Esophagus muscularis mucosa (tissue), 4 donors: ENCODE data around the gene PKD2L1. TPM values are rescaled to one million over a fixed set of nuclear protein-coding genes. Genes with fewer than 3 reads are reported as not detected.

Source experiments
- DNase-seq: peaks from one replicate; pipeline ENCODE4 v3.0.0-alpha.2; 2017; ENCODE audit errors: extremely low spot score
- H3K27ac ChIP-seq, 4 donors: fragments of 200-600 bp; sonication (generic); replicated peaks in 1 of 4; 1 replicate in 3 of 4; 2 replicates in 1 of 4; pipeline ENCODE4 v1.5.1; 2016 to 2019; ENCODE audit warnings: mild to moderate bottlenecking in 1 of 4
- H3K27me3 ChIP-seq, 4 donors: fragments of 200-600 bp; sonication (generic); one replicate each; pipeline versions ENCODE4 v1.5.1 to v1.6.0; 2016 to 2019
- H3K36me3 ChIP-seq, 4 donors: fragments of 200-600 bp; sonication (generic); one replicate each; pipeline ENCODE4 v1.5.1; 2016 to 2019
- H3K4me1 ChIP-seq, 4 donors: fragments of 200-600 bp; sonication (generic); one replicate each; pipeline ENCODE4 v1.5.1; 2016 to 2019
- H3K4me3 ChIP-seq, 4 donors: fragments of 200-600 bp; sonication (generic); 1 replicate in 2 of 4; 2 replicates in 2 of 4; pipeline ENCODE4 v1.5.1; 2016 to 2019; ENCODE audit warnings: mild to moderate bottlenecking in 4 of 4, moderate library complexity in 1 of 4
- H3K9me3 ChIP-seq, 4 donors: fragments of 200-600 bp; sonication (generic); 1 replicate in 3 of 4; 2 replicates in 1 of 4; pipeline ENCODE4 v1.5.1; 2016 to 2019
- EP300 ChIP-seq: sonication (generic); formaldehyde crosslinking; IDR thresholded peaks from one replicate; pipeline ENCODE4 v1.6.1; 2017; ENCODE audit warnings: antibody characterized with exemption
- POLR2A ChIP-seq: fragments of 450-650 bp; IDR thresholded peaks from one replicate; pipeline ENCODE4 v1.6.1; 2017; ENCODE audit warnings: antibody characterized with exemption, moderate library complexity, mild to moderate bottlenecking, low read depth
- POLR2AphosphoS5 ChIP-seq, 2 donors: sonication (generic); formaldehyde crosslinking; IDR thresholded peaks; one replicate each; pipeline ENCODE4 v1.6.1; 2017; ENCODE audit warnings: antibody characterized with exemption in 2 of 2
- WGBS: methylation state at CpG from one replicate; pipeline ENCODE4 v1.1.5; 2018; 5-methylcytosine and 5-hydroxymethylcytosine counted together
- intact Hi-C: fragments of 100-400 bp; cut with DNase I; formaldehyde crosslinking; loops from one replicate; pipeline ENCODE4 v1.15.1; 2023
- total RNA-seq, 4 donors: library from RNA; depleted of rRNA; stranded (reverse); fragments of >200 nt; gene quantifications; one replicate each; pipeline versions ENCODE4 v1.1.0 to v1.2.1, GENCODE V29; 2016
- TF ChIP-seq, protein P1 (sequence below), 3 experiments: fragments of 200-600 bp in 2 of 3; fragments of 450-650 bp in 1 of 3; sonication (generic) in 2 of 3; IDR thresholded peaks; one replicate each; pipeline ENCODE4 v1.5.1; 2017 to 2019; ENCODE audit warnings: antibody characterized with exemption in 3 of 3, mild to moderate bottlenecking in 2 of 3, moderate library complexity in 1 of 3

Gene PKD2L1
- total RNA-seq, 4 donors from 2014 or later: not detected

DNA sequence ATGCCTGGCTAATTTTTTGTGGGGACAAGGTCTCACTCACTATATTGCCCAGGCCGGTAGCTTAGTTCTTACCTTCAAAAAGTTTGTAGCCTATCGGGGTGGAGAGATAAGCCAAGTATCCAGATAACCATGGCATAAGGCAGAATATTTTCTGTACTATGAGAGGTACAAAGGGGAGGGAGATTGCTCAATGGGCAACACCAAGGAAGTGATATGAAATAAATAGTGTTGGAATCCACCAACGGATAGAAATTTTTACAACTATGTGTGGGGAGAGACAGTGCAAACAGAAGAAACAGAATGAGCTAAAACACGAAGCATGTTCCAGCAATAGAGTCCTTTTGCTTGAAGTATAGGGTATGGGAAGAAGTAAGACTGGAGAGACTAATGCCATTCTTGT, 25.1 kb upstream of the PKD2L1 start:
- no peak overlapping the region for H3K4me3 ChIP-seq

DNA sequence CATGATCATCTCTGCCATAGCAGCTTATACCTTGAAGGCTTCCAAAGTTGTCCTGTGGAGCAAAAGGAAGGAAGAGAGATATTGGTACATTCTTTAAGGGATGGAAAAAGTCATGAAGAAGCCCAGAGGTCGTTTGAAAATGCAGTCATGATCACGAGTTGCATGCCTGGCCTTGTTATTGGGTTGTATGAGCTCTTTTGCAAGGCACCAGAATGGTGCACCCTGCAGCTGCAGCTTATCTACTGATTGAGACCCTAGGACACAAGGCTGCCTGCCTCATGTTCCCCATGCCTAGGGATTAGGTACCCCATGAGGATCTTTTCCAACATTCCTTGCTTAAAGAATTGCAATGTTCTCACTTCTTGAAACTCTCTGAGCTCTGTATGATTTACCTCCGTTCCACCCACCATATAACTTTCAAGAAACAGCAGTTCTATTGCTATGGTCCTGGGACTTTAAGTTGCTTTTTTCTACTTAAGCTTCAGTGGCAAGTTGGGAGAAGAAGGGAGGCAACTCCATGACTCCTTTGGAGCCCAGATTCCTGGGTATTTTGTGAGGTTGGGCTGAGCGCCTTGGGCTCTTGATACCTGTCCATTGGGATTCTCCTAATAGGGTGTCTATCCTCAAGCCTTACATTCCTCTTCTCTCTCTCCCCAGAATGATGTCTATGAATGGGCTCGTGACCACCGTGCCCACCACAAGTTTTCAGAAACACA, 23.9 kb upstream of the PKD2L1 start:
- Histone ChIP-seq H3K27me3 (peaks cover 0 to 17% (median 2%) of the 10 kb centered on the region in 4 donors), H3K9me3 (no peaks in the 10 kb centered on the region), H3K4me3 (no peak overlapping the region), H3K27ac (no peak overlapping the region), H3K4me1 (peaks cover 0 to 3% (median 3%) of the 10 kb centered on the region in 4 donors), H3K36me3 (peaks cover 0 to 16% (median 0%) of the 10 kb centered on the region in 4 donors)
- WGBS: 90% methylated on average over 6 of the region's 6 CpGs
- DNase-seq: no peak
- TF ChIP-seq POLR2A (no peak), EP300 (no peak), POLR2AphosphoS5 (IDR thresholded peaks at IDR 0.05) (no peak)
- TF ChIP-seq, protein P1, sequence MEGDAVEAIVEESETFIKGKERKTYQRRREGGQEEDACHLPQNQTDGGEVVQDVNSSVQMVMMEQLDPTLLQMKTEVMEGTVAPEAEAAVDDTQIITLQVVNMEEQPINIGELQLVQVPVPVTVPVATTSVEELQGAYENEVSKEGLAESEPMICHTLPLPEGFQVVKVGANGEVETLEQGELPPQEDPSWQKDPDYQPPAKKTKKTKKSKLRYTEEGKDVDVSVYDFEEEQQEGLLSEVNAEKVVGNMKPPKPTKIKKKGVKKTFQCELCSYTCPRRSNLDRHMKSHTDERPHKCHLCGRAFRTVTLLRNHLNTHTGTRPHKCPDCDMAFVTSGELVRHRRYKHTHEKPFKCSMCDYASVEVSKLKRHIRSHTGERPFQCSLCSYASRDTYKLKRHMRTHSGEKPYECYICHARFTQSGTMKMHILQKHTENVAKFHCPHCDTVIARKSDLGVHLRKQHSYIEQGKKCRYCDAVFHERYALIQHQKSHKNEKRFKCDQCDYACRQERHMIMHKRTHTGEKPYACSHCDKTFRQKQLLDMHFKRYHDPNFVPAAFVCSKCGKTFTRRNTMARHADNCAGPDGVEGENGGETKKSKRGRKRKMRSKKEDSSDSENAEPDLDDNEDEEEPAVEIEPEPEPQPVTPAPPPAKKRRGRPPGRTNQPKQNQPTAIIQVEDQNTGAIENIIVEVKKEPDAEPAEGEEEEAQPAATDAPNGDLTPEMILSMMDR (IDR thresholded peaks at IDR 0.05): no peak
- intact Hi-C loops: no loop called here

More for the DNA sequence above, 25.1 kb upstream of the PKD2L1 start:
- peaks cover 0 to 16% (median 0%) of the 10 kb centered on the region in 4 donors for H3K36me3 ChIP-seq
- H3K9me3 ChIP-seq: no peaks in the 10 kb centered on the region
- DNase-seq: no peak
- peaks cover 6 to 15% (median 14%) of the 10 kb centered on the region in 4 donors for H3K4me1 ChIP-seq
- 94% methylated on average over 4 of the region's 4 CpGs for WGBS
- H3K27me3 ChIP-seq: peaks cover 0 to 7% (median under 1%) of the 10 kb centered on the region in 4 donors
- intact Hi-C loops: no loop called here
- H3K27ac ChIP-seq: no peak overlapping the region
- TF ChIP-seq EP300: no peak
- TF ChIP-seq, protein P1 (IDR thresholded peaks at IDR 0.05): no peak
- TF ChIP-seq POLR2AphosphoS5 (IDR thresholded peaks at IDR 0.05): no peak
- TF ChIP-seq POLR2A: no peak

DNA sequence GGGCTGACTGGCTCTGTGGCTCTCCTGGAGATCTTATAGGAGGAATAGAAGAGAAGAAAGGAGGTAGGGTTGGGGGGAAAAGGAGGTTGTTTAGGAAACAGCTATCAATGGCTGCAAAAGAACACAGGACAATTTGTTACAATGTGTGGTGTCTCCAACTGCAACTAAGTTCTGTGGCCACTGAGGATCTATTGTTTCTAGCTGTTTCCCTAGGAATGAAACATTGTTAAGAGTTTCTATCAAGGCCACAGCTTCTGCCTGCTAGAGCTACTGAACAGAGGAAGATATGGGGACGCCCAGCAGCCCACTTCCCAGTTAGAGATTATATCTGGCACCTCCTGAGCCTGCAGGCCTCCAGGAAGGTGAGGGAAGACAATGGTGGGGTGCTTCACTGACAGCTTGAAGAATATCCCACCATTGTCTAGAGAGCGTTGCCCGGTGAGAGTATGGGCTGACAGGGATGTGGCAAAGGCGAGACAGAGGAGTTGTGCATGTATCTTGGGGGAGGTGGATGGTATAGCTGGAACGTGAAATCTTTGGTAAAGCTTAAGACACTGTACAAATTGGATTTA, 21.0 kb upstream of the PKD2L1 start:
- Histone ChIP-seq H3K4me1 (peaks cover 18 to 22% (median 21%) of the 10 kb centered on the region in 4 donors), H3K4me3 (no peak overlapping the region), H3K27ac (no peak overlapping the region), H3K27me3 (peaks cover 0 to 42% (median 14%) of the 10 kb centered on the region in 4 donors), H3K36me3 (peaks cover 0 to 12% (median 0%) of the 10 kb centered on the region in 4 donors), H3K9me3 (no peaks in the 10 kb centered on the region)
- TF ChIP-seq EP300: no peak
- no peak for TF ChIP-seq POLR2A
- TF ChIP-seq, protein P1 (IDR thresholded peaks at IDR 0.05): no peak
- TF ChIP-seq POLR2AphosphoS5 (IDR thresholded peaks at IDR 0.05): no peak
- DNase-seq: no peak
- 91% methylated on average over 5 of the region's 5 CpGs for WGBS
- intact Hi-C loops: no loop called here

DNA sequence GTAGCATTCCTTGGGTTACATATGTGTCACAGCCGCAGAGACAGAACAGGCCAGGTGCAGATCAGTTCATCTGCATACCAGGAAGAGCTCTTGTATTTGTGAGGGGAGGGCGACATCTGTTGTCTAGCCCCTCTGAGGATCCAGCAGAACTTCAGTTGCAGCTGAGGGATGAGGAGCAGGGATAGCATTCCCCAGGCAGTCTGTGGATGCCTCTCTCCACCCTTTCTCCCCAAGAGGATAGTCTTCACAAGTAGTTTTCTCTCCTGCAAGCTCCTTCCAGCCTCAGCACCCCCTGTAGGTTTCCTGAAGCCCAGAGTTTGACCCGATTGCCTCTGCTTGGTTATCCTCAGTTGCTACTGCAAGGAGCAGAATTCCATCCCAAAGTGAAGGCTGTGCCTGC, 19.6 kb upstream of the PKD2L1 start:
- peaks cover 0 to 4% (median 0%) of the 10 kb centered on the region in 4 donors for H3K36me3 ChIP-seq
- no peak for DNase-seq
- peaks cover 18 to 24% (median 22%) of the 10 kb centered on the region in 4 donors for H3K4me1 ChIP-seq
- H3K27me3 ChIP-seq: peaks cover 0 to 55% (median 14%) of the 10 kb centered on the region in 4 donors
- no peak overlapping the region for H3K4me3 ChIP-seq
- no peaks in the 10 kb centered on the region for H3K9me3 ChIP-seq
- no peak overlapping the region for H3K27ac ChIP-seq
- 94% methylated on average over 3 of the region's 3 CpGs for WGBS
- TF ChIP-seq POLR2AphosphoS5 (IDR thresholded peaks at IDR 0.05): no peak
- no peak for TF ChIP-seq POLR2A
- TF ChIP-seq, protein P1 (IDR thresholded peaks at IDR 0.05): no peak
- no peak for TF ChIP-seq EP300
- intact Hi-C loops: no loop called here
